Measurements from ENCODE around the gene PCDH9.
"Not testable (repeated sequence)": the region's sequence is repeated elsewhere in the genome, so short reads cannot be mapped to it uniquely, and the experiment has no call there.

PCDH9 gene

GRCh38 chr13:66774046-66774445, 456.1 kb downstream of the PCDH9 start:
- no peak for TF ChIP-seq EZH2 (IDR thresholded peaks at IDR 0.05; ENCODE audit: borderline replicate concordance, low read length)
- TF ChIP-seq CTCF (IDR thresholded peaks at IDR 0.05; ENCODE audit: low read length), result no peak

DNA sequence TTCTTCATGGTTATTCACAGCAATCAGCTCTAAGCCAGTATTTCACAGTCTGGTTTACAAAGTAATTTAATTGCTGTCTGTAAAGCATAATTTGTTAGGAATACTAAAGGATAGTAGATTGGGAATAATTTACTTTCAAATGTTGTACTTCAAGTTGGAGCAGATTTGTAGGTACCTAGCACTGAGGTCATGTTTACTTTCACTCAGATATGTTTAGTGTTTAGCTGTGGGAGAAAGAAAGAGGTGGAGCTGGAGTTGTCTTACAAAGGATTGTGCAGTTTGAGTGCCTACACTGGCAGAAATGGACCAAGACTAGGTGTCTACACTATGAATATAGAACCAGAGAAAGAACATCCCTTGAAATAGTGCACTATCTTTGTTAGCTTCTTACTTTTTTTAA, 464.6 kb downstream of the PCDH9 start:
- TF ChIP-seq CTCF (IDR thresholded peaks at IDR 0.05; ENCODE audit: low read length), result no peak
- TF ChIP-seq EZH2 (IDR thresholded peaks at IDR 0.05; ENCODE audit: borderline replicate concordance, low read length), result no peak
- no peaks in the 10 kb centered on the region for H3K4me1 ChIP-seq (ENCODE audit: insufficient read depth, low read length, severe bottlenecking)

More at GRCh38 chr13:66774046-66774445, 456.1 kb downstream of the PCDH9 start:
- Histone ChIP-seq H3K27ac (ENCODE audit: low read depth, low read length, poor library complexity, severe bottlenecking) (no peak overlapping the region), H4K20me1 (ENCODE audit: insufficient read depth, low read length) (no peaks in the 10 kb centered on the region), H3K9me3 (ENCODE audit: low read length) (no peaks in the 10 kb centered on the region; the same call in 1 of the 2 replicates), H3K36me3 (ENCODE audit: insufficient read depth, low read length) (no peaks in the 10 kb centered on the region), H3K9ac (ENCODE audit: low read length) (no peak overlapping the region), H3K27me3 (ENCODE audit: insufficient read depth, low read length) (no peaks in the 10 kb centered on the region), H3F3A (ENCODE audit: insufficient read depth, low read length) (no peaks in the 10 kb centered on the region), H3K4me2 (ENCODE audit: low read length) (no peak overlapping the region), H3K4me3 (ENCODE audit: low read depth, low read length, poor library complexity, severe bottlenecking) (no peak overlapping the region), H2AFZ (ENCODE audit: low read length) (peak overlapping the region; percentile 40), H3K4me1 (ENCODE audit: insufficient read depth, low read length, severe bottlenecking) (no peaks in the 10 kb centered on the region), H3K9me2 (ENCODE audit: low read depth, low read length) (no peaks in the 10 kb centered on the region), H3K79me2 (ENCODE audit: insufficient read depth, low read length) (no peaks in the 10 kb centered on the region)

DNA sequence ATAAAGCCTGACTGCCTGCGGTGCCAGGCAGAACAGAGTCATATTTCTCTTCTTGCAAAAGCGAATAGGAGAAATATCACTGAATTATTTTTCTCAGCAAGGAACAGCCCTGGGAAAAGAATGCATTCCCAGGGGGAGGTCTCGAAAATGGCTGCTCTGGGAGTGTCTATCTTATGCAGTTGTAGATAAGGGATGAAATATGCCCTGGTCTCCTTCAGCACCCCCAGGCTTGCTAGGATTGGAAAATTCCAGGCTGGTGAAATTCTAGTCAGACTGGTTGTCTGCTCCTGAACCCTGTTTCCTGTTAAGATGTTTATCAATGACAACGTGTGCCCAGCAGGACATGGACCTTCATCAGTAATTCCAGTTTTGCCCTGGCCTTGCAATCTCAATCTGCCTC, 469.5 kb downstream of the PCDH9 start:
- H3K27ac ChIP-seq (ENCODE audit: low read depth, low read length, poor library complexity, severe bottlenecking); H3K9me2 ChIP-seq (ENCODE audit: low read depth, low read length); H4K20me1 ChIP-seq (ENCODE audit: insufficient read depth, low read length); H3K4me2 ChIP-seq (ENCODE audit: low read length); H3K79me2 ChIP-seq (ENCODE audit: insufficient read depth, low read length); H3K36me3 ChIP-seq (ENCODE audit: insufficient read depth, low read length); H3K4me1 ChIP-seq (ENCODE audit: insufficient read depth, low read length, severe bottlenecking); H3K27me3 ChIP-seq (ENCODE audit: insufficient read depth, low read length); H3F3A ChIP-seq (ENCODE audit: insufficient read depth, low read length); H3K9ac ChIP-seq (ENCODE audit: low read length); H2AFZ ChIP-seq (ENCODE audit: low read length); H3K4me3 ChIP-seq (ENCODE audit: low read depth, low read length, poor library complexity, severe bottlenecking): not testable (repeated sequence)
- H3K9me3 ChIP-seq (ENCODE audit: low read length), result peaks cover 23% of the 10 kb centered on the region

More for the DNA sequence above, 464.6 kb downstream of the PCDH9 start:
- Histone ChIP-seq H3K9me2 (ENCODE audit: low read depth, low read length) (no peaks in the 10 kb centered on the region), H3K4me3 (ENCODE audit: low read depth, low read length, poor library complexity, severe bottlenecking) (no peak overlapping the region), H3F3A (ENCODE audit: insufficient read depth, low read length) (no peaks in the 10 kb centered on the region), H3K27me3 (ENCODE audit: insufficient read depth, low read length) (no peaks in the 10 kb centered on the region), H3K4me2 (ENCODE audit: low read length) (no peak overlapping the region), H2AFZ (ENCODE audit: low read length) (0 out of 2 replicates have a peak overlapping the region, but pooled peaks have one; percentile 27), H3K27ac (ENCODE audit: low read depth, low read length, poor library complexity, severe bottlenecking) (no peak overlapping the region), H4K20me1 (ENCODE audit: insufficient read depth, low read length) (no peaks in the 10 kb centered on the region), H3K36me3 (ENCODE audit: insufficient read depth, low read length) (no peaks in the 10 kb centered on the region), H3K9ac (ENCODE audit: low read length) (no peak overlapping the region), H3K79me2 (ENCODE audit: insufficient read depth, low read length) (no peaks in the 10 kb centered on the region), H3K9me3 (ENCODE audit: low read length) (peaks cover 17% of the 10 kb centered on the region; the same call in 1 of the 2 replicates)

- TF ChIP-seq CTCF (IDR thresholded peaks at IDR 0.05; ENCODE audit: low read length) (no peak), EZH2 (IDR thresholded peaks at IDR 0.05; ENCODE audit: borderline replicate concordance, low read length) (no peak)
- H3K27ac ChIP-seq (ENCODE audit: low read depth, low read length, poor library complexity, severe bottlenecking), result no peak overlapping the region
- H2AFZ ChIP-seq (ENCODE audit: low read length), result no peak overlapping the region
- H3K9me2 ChIP-seq (ENCODE audit: low read depth, low read length), result 0 out of 2 replicates have a peak, but pooled peaks cover 2% of the 10 kb centered on the region
- no peaks in the 10 kb centered on the region for H3K79me2 ChIP-seq (ENCODE audit: insufficient read depth, low read length)
- no peak overlapping the region for H3K9ac ChIP-seq (ENCODE audit: low read length)
- no peaks in the 10 kb centered on the region for H3K27me3 ChIP-seq (ENCODE audit: insufficient read depth, low read length)
- no peaks in the 10 kb centered on the region for H4K20me1 ChIP-seq (ENCODE audit: insufficient read depth, low read length)
- H3K36me3 ChIP-seq (ENCODE audit: insufficient read depth, low read length), result no peaks in the 10 kb centered on the region
- H3F3A ChIP-seq (ENCODE audit: insufficient read depth, low read length), result peaks cover 6% of the 10 kb centered on the region; the same call in 1 of the 2 replicates
- no peak overlapping the region for H3K4me3 ChIP-seq (ENCODE audit: low read depth, low read length, poor library complexity, severe bottlenecking)
- no peak overlapping the region for H3K4me2 ChIP-seq (ENCODE audit: low read length)
- peaks cover 19% of the 10 kb centered on the region for H3K9me3 ChIP-seq (ENCODE audit: low read length)
- no peaks in the 10 kb centered on the region for H3K4me1 ChIP-seq (ENCODE audit: insufficient read depth, low read length, severe bottlenecking)
Observed at GRCh38 chr13:66759919-66760318, 470.2 kb downstream of the PCDH9 start.

All from OCI-LY1 (cell line).